Measurements from ENCODE around the gene GGN. TPM values are rescaled to one million over a fixed set of nuclear protein-coding genes. Genes with fewer than 3 reads are reported as not detected.
A peak's percentile ranks its signal among the peaks of the same experiment; 100 is the strongest.

The GGN gene
- total and polyA plus RNA-seq, 2 experiments from 2014 or later = 0.60 to 1.1 TPM

GRCh38 chr19:38421856-38422255, 34.0 kb upstream of the GGN start:
- Histone ChIP-seq H3K4me1 (ENCODE audit: insufficient read depth) (peaks cover 8% of the 10 kb centered on the region), H3K4me3 (no peak overlapping the region), H3K9me2 (replicated peaks; ENCODE audit: insufficient read depth) (no peaks in the 10 kb centered on the region), H3K27ac (no peak overlapping the region), H3K79me2 (no peaks in the 10 kb centered on the region), H4K20me1 (ENCODE audit: insufficient read depth, poor library complexity, severe bottlenecking) (no peaks in the 10 kb centered on the region), H2AFZ (no peak overlapping the region), H3K36me3 (replicated peaks; ENCODE audit: insufficient read depth, low read depth) (no peaks in the 10 kb centered on the region), H3K27me3 (no peaks in the 10 kb centered on the region), H3K9me3 (ENCODE audit: low read depth) (no peaks in the 10 kb centered on the region), H3K4me2 (no peak overlapping the region)
- WGBS (ENCODE audit: low lambda C conversion rate, missing lambda C conversion rate) = 91% methylated on average over 14 of the region's 14 CpGs
- no peak for TF ChIP-seq EZH2 (IDR thresholded peaks at IDR 0.05; ENCODE audit: borderline replicate concordance)
- no peak for TF ChIP-seq EZH2phosphoT487 (IDR thresholded peaks at IDR 0.05; ENCODE audit: low read depth, severe bottlenecking, unreplicated experiment)
- no peak for TF ChIP-seq CTCF (IDR thresholded peaks at IDR 0.05; ENCODE audit: poor library complexity)
- DNase-seq (ENCODE audit: low spot score) = no peak

- Histone ChIP-seq H4K20me1 (ENCODE audit: insufficient read depth, poor library complexity, severe bottlenecking) (no peaks in the 10 kb centered on the region), H3K4me3 (no peak overlapping the region), H3K9me2 (replicated peaks; ENCODE audit: insufficient read depth) (no peaks in the 10 kb centered on the region), H3K9me3 (ENCODE audit: low read depth) (no peaks in the 10 kb centered on the region), H3K4me1 (ENCODE audit: insufficient read depth) (peaks cover 8% of the 10 kb centered on the region), H3K27ac (no peak overlapping the region), H3K4me2 (no peak overlapping the region), H3K36me3 (replicated peaks; ENCODE audit: insufficient read depth, low read depth) (no peaks in the 10 kb centered on the region), H3K27me3 (no peaks in the 10 kb centered on the region), H3K79me2 (no peaks in the 10 kb centered on the region), H2AFZ (no peak overlapping the region)
- WGBS (ENCODE audit: low lambda C conversion rate, missing lambda C conversion rate) = 88% methylated on average over 9 of the region's 9 CpGs
- DNase-seq (ENCODE audit: low spot score) = no peak
- TF ChIP-seq CTCF (IDR thresholded peaks at IDR 0.05; ENCODE audit: poor library complexity) = no peak
- TF ChIP-seq EZH2phosphoT487 (IDR thresholded peaks at IDR 0.05; ENCODE audit: low read depth, severe bottlenecking, unreplicated experiment) = no peak
- TF ChIP-seq EZH2 (IDR thresholded peaks at IDR 0.05; ENCODE audit: borderline replicate concordance) = no peak
These were observed 33.1 kb upstream of the GGN start for GRCh38 chr19:38420935-38421334.

- peak overlapping the region; percentile 91 for H3K4me2 ChIP-seq
- H3K4me3 ChIP-seq = no peak overlapping the region
- WGBS (ENCODE audit: low lambda C conversion rate, missing lambda C conversion rate) = 8% methylated on average over 38 of the region's 49 CpGs
- H3K27ac ChIP-seq = no peak overlapping the region
- no peaks in the 10 kb centered on the region for H3K27me3 ChIP-seq
- no peaks in the 10 kb centered on the region for H3K79me2 ChIP-seq
- H3K9me2 ChIP-seq (replicated peaks; ENCODE audit: insufficient read depth) = no peaks in the 10 kb centered on the region
- H4K20me1 ChIP-seq (ENCODE audit: insufficient read depth, poor library complexity, severe bottlenecking) = no peaks in the 10 kb centered on the region
- H3K4me1 ChIP-seq (ENCODE audit: insufficient read depth) = peaks cover 8% of the 10 kb centered on the region
- TF ChIP-seq EZH2 (IDR thresholded peaks at IDR 0.05; ENCODE audit: borderline replicate concordance) = no peak
- TF ChIP-seq CTCF (IDR thresholded peaks at IDR 0.05; ENCODE audit: poor library complexity) = no peak
- no peak for TF ChIP-seq EZH2phosphoT487 (IDR thresholded peaks at IDR 0.05; ENCODE audit: low read depth, severe bottlenecking, unreplicated experiment)
- DNase-seq (ENCODE audit: low spot score) = peak; percentile 78
- H3K9me3 ChIP-seq (ENCODE audit: low read depth) = no peaks in the 10 kb centered on the region
- H2AFZ ChIP-seq = peak overlapping the region; percentile 60
- H3K36me3 ChIP-seq (replicated peaks; ENCODE audit: insufficient read depth, low read depth) = no peaks in the 10 kb centered on the region
These were observed 30.0 kb upstream of the GGN start for GRCh38 chr19:38417544-38418506.

All from hepatocyte (in vitro differentiated cells).